ENCODE measurements around the gene MAGI1.

GRCh38 chr3:65936908-65937638 is 101.6 kb downstream of the MAGI1 start:
- TF ChIP-seq CTCF (IDR thresholded peaks at IDR 0.05) = no peak
- TF ChIP-seq ELF4 (CRISPR knock-in tag; IDR thresholded peaks at IDR 0.05; ENCODE audit: low read depth) = no peak
- no peak for TF ChIP-seq USF1 (CRISPR knock-in tag; IDR thresholded peaks at IDR 0.05)
- TF ChIP-seq IRF2 (CRISPR knock-in tag; IDR thresholded peaks at IDR 0.05; ENCODE audit: borderline replicate concordance, low read depth) = no peak
- TF ChIP-seq ZNF219 (CRISPR knock-in tag; IDR thresholded peaks at IDR 0.05; ENCODE audit: borderline replicate concordance) = no peak
- TF ChIP-seq NFYB (CRISPR knock-in tag; conservative IDR thresholded peaks at IDR 0.05; ENCODE audit: low read depth) = no peak
- TF ChIP-seq, protein P1, sequence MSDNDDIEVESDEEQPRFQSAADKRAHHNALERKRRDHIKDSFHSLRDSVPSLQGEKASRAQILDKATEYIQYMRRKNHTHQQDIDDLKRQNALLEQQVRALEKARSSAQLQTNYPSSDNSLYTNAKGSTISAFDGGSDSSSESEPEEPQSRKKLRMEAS (CRISPR knock-in tag; IDR thresholded peaks at IDR 0.05) = no peak
- TF ChIP-seq, protein P2, sequence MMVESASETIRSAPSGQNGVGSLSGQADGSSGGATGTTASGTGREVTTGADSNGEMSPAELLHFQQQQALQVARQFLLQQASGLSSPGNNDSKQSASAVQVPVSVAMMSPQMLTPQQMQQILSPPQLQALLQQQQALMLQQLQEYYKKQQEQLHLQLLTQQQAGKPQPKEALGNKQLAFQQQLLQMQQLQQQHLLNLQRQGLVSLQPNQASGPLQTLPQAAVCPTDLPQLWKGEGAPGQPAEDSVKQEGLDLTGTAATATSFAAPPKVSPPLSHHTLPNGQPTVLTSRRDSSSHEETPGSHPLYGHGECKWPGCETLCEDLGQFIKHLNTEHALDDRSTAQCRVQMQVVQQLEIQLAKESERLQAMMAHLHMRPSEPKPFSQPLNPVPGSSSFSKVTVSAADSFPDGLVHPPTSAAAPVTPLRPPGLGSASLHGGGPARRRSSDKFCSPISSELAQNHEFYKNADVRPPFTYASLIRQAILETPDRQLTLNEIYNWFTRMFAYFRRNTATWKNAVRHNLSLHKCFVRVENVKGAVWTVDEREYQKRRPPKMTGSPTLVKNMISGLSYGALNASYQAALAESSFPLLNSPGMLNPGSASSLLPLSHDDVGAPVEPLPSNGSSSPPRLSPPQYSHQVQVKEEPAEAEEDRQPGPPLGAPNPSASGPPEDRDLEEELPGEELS (CRISPR knock-in tag; IDR thresholded peaks at IDR 0.05) = no peak
- no peak for TF ChIP-seq TEAD1 (CRISPR knock-in tag; IDR thresholded peaks at IDR 0.05)
- no peak for TF ChIP-seq MYBL2 (CRISPR knock-in tag; IDR thresholded peaks at IDR 0.05)
- no peak for TF ChIP-seq NR3C1 (CRISPR knock-in tag; conservative IDR thresholded peaks at IDR 0.05; ENCODE audit: low read depth)
- no peak for TF ChIP-seq ATF2 (CRISPR knock-in tag; IDR thresholded peaks at IDR 0.05; ENCODE audit: borderline replicate concordance, low read depth)
- TF ChIP-seq ZNF138 (CRISPR knock-in tag; conservative IDR thresholded peaks at IDR 0.05) = no peak
- TF ChIP-seq RELA (CRISPR knock-in tag; IDR thresholded peaks at IDR 0.05; ENCODE audit: borderline replicate concordance) = no peak

All from WTC11 (cell line).